NCI-H446 treated with DMSO at 0.1 percent for 48 hours (cell line): ENCODE data around the gene GOLGA5.
"Not testable (repeated sequence)": the region's sequence is repeated elsewhere in the genome, so short reads cannot be mapped to it uniquely, and the experiment has no call there.

Experiments used
- DNase-seq: peaks from one replicate; lab custom pipeline; 2025; lab: John Stamatoyannopoulos, UW

The GOLGA5 gene

DNA sequence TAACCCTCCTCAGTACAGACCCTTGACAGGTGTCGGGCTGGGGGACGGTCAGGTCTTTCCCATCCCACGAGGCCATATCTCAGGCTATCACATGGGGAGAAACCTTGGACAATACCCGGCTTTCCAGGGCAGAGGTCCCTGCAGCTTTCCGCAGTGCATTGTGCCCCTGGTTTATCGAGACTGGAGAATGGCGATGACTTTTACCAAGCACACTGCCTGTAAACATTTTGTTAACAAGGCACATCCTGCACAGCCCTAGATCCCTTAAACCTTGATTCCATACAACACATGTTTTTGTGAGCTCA lies 26.4 kb downstream of the GOLGA5 start:
- not testable (repeated sequence) for DNase-seq

- no peak for DNase-seq
Measured at GRCh38 chr14:92830902-92831301, 36.8 kb downstream of the GOLGA5 start.

DNA sequence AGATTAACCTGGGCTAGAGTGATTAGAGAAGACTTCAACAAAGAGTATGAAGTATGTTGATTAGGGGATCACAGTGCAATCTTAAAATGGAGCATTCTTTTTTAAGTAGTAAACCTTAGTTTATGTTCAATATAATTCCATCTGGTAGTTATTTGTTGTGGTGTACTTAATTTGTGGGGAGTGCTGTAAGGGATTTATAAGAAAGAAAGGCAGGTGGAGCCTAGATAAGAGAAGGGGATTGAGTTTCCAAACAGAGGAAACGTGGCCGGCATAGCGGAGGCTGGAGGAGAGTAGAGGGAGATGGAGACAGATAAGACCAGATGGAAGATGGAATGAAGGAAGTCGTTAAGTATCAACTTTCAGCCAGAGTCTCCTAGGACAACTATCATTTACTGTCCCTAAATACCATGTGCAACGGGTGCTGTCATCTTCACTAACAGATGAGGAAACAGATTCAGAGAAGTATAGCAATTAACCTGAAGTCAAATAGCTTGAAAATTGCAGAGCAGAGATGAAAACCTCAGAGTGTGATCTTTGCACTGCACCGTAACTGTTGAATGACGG lies 38.1 kb downstream of the GOLGA5 start:
- DNase-seq = no peak

DNA sequence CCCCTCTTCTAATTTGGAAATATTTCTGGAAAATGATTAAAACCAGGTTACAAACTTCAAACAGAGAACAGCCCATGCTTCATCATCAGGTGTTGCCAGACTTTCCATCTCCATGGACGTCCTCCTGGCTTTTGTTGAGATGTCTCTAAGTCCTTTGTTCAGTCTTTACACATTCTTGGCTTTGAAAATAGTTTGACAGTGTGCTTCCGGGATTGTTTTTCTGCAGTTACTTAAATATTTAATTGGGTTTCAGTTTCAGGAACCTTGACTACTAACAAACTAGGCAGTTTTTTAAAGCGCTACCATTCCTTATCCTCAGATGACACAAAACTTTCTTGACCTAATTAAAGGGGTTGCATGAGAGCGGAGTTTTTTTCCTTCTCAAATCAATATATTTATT lies 47.8 kb downstream of the GOLGA5 start:
- no peak for DNase-seq

GRCh38 chr14:92844204-92844603 lies 50.1 kb downstream of the GOLGA5 start:
- no peak for DNase-seq

- DNase-seq = no peak
Measured at GRCh38 chr14:92846162-92846897, 52.2 kb downstream of the GOLGA5 start.

DNA sequence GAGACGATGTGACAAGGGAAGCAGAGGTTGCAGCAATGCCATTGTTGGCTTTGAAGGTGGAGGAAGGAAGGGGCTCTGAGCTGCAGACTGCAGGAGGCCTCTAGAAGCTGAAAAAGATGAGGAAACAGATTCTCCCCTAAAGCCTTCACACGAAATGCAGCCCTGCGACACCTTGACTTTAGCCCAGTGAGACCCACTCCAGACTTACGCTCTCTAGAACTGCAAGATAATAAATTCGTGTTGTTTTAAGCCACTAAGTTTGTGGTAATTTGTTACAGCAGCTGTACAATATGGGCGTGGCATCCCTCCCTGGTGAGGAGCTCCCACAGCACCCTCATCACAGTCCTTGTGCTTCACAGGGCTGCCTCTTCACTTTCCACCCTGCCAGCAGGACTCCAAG lies 53.2 kb downstream of the GOLGA5 start:
- DNase-seq = no peak

GRCh38 chr14:92847749-92848148 lies 53.6 kb downstream of the GOLGA5 start:
- DNase-seq = no peak

DNA sequence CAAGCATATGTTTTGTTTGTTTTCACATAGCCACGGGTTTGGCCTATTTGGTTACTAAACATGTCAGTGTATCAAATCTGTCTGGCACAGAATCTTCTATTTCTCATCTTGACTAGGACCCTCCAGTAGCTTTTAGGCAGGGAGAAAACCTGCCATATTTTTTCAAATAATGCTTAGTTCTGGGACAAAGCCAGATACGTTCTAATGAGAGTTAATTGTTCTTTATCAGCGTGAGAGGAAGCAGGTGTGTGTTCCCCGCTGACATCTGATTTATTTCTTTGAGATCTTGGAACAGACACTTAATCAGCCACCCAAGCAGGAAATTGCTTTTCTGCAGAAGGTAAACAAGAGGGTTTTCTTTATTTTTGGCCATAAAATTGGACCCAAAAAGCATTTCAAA lies 54.8 kb downstream of the GOLGA5 start:
- peak; percentile 46 for DNase-seq

DNA sequence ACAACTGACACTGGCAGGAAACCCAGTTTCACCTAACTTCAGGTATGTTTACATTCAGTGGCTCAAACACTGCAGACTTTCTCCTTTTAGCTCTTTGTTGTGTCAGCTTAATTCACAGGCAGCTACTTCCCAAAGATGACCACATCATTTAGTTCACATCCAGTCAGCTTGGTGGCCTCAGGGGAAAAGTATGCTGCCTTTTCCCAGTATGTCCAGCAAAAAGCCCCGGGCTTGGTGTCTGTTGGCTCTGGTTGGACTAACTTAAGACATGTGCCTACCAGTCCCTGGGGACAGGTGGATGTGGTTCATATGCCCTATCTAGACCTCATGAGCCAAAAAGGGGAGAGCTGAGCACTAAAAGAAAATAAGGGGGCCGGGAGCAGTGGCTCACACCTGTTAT lies 56.4 kb downstream of the GOLGA5 start:
- no peak for DNase-seq

GRCh38 chr14:92853136-92853535 lies 59.0 kb downstream of the GOLGA5 start:
- DNase-seq = not testable (repeated sequence)

DNA sequence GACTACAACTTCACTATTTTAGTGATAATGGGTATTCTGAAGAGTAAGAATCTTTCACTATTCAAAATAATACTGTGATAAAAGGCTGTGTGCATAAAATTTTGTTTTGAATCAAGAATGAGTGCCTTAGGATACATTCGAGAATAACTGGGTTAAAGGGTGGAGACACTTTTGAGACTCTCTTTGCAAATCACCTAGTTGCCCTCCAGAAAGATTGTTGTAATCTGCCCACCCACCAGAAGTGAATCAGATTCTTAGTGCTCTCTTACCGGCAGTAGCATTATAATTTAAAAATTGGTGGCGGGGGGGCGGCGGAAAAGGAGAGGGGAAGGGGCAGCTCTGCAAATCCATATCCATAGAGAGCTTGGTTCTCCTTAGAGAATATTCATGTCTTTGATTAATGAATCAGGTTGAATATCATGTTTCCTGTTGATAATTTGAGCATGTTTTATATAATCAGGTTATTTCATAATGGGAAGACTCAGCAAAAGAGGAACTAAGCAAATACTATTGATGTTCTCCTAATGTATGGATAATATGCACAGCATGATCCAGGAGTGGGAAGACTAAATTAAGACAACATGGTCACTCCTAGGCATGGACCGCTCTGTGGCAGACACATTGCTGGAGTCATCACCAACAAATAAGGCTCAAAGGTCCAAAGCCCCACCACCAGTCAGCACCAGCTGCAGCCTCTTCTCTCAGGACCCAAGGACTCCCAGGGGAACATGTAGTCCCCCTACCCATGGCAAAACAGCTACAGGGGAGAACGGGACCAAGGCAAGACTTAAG lies 66.1 kb downstream of the GOLGA5 start:
- no peak for DNase-seq

DNA sequence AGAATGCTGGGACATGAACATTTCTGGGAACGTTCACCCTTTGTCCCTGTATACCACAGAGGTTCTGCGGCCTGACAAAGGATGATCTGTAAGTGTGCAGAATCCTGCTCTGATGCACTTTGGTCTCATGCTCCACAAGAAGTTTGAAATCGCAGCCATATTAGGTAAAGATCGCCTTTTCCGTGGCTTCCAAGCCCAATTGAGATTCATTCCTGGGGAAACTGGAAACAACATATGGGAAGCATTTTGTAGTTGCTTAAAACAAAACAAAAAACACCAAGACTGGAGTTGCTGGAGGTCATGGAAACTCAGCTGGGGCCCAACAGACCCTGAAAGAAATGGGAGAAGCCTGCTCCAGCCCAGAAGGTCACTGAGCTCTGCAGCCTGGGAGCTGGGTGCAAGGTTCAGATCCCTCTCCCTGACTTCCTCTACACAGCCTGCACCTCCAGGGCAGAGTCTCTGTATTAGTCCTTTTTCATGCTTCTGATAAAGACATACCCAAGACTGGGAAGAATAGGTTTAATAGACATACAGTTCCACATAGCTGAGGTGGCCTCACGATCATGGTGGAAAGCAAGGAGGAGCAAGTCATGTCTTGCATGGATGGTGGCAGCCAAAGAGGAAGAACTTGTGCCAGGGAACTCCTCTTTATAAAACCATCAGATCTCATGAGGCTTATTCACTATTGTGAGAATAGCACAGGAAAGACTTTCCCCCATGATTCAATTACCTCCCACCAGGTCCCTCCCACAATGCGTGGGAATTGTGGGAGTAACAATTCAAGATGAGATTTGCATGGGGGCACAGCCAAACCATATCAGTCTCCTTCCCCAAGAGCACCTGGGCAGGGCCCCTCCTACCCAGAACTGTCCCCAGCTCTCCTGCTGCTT lies 68.0 kb downstream of the GOLGA5 start:
- DNase-seq = no peak

- DNase-seq = no peak
Measured at GRCh38 chr14:92863286-92864080, 69.4 kb downstream of the GOLGA5 start.

DNA sequence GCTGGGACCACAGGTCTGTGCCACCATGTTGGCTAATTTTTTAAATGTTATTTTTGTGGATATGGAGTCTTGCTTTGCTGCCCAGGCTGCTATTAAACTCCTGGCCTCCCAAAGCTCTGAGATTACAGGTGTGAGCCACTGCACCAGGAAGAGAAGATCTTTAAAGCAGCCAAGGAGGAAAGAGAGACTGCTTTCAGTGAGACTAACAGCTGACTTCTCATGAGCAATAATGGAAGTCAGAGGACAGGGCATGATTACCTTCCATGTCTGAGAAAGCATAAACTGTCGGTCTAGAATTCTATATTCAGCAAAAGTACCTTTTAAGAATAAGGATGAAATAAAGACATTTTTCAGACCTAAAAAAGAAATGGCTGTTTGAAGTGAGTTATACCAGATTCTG lies 71.6 kb downstream of the GOLGA5 start:
- no peak for DNase-seq

GRCh38 chr14:92866181-92866752 lies 72.2 kb downstream of the GOLGA5 start:
- peak; percentile 43 for DNase-seq

- peak; percentile 97 for DNase-seq
Measured at GRCh38 chr14:92866901-92867865, 73.1 kb downstream of the GOLGA5 start.

DNA sequence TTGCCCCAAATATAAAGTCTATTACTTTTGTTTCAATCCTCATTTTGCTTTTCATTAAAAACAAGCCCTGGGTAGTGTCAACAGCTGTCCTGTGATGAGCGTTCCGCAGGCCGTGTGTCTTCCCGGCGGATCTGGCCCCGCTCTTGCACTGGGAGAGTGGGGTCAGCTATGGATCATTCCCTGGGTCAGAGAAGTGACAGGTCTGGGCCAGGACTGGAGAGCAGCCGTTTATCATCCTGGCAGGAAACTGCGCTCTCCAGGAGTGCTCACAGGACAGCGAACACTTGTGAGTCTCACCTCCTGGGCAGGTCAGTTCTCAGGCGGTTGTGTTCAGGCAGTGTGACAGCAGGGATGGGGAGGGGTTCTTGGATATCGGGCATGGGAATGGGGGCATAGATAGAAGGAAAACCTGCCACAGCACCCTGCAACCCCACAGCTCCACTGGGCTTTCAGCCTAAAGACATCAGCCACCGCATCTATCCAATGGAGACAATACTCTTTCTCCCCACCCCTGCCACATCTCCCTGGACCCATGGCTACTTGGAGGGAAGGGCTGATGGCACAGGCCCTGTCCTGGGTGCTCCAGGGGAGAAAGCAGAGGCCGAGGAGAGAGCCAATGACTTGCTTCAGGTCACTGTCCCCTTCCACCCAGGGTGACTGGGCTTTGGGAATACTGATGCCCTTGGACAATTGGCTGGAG lies 81.0 kb downstream of the GOLGA5 start:
- DNase-seq = no peak

DNA sequence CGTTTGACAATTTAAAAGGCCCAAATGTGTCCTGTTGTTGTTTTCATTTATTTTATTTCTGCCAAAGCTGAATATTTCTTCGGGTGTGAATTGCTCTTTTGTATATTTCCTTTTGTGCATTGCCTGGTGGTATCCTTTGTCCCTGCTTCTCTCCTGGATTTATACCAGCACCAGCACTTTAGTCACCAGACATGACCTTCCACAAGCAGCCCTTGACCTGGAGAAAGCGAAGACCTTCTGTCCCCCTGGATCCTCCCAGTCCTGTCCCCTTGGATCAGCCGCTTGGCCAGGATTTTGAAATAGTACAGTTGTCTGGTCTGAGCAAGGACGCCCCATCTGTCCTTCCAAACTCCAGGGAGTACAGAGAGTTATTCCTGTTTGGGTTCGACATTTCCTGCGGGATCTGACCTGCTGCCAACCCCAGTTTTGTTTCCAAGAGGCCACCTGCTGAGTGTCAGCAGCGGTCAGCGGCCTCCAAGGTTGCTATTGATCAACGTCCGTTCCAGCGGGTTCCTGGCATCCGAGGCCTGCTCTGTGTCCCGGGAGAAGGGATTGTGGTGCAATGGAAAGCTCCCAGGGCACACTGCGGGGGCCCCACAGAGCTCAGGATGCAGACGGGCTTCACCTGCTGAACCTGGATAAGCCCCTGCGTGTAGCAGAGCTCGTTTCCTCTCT lies 83.8 kb downstream of the GOLGA5 start:
- no peak for DNase-seq
